Endothelial cell of umbilical vein (primary cell): ENCODE results near the gene EZR.

Experiments used
- CTCF ChIP-seq, 2 donors: IDR thresholded peaks; 1 replicate in 1 of 2; 2 replicates in 1 of 2; pipeline ENCODE4 v1.5.1; 2011; ENCODE audit warnings: low read length in 2 of 2, mild to moderate bottlenecking in 2 of 2, moderate library complexity in 2 of 2, control low read depth in 1 of 2, inconsistent platforms in 1 of 2, low read depth in 1 of 2; ENCODE audit not compliant: insufficient read depth in 1 of 2; ENCODE audit errors: extremely low read depth in 1 of 2
- EZH2 ChIP-seq: IDR thresholded peaks from 2 replicates; pipeline ENCODE4 v1.6.1; 2012; ENCODE audit warnings: borderline replicate concordance, low read depth, mild to moderate bottlenecking, moderate library complexity, low read length, inconsistent platforms; ENCODE audit not compliant: severe bottlenecking
- GATA2 ChIP-seq: IDR thresholded peaks from 2 replicates; pipeline ENCODE4 v1.7.0; 2011; ENCODE audit warnings: low read depth, mild to moderate bottlenecking, moderate library complexity, mixed read lengths, low read length; ENCODE audit not compliant: insufficient read length, insufficient read depth
- JUN ChIP-seq: IDR thresholded peaks from 2 replicates; pipeline ENCODE4 v1.6.1; 2011; ENCODE audit warnings: borderline replicate concordance, low read depth; ENCODE audit not compliant: insufficient read length, insufficient read depth
- MAX ChIP-seq: IDR thresholded peaks from 2 replicates; pipeline ENCODE4 v1.6.1; 2011; ENCODE audit not compliant: insufficient read depth, insufficient read length
- MYC ChIP-seq: IDR thresholded peaks from one replicate; pipeline ENCODE4 v1.6.1; 2011; ENCODE audit warnings: mild to moderate bottlenecking, low read depth, low read length
- POLR2A ChIP-seq: IDR thresholded peaks from 2 replicates; pipeline ENCODE4 v1.6.1; 2012; ENCODE audit warnings: low read depth, mild to moderate bottlenecking, control low read depth, low read length
- POLR2AphosphoS5 ChIP-seq: IDR thresholded peaks from 2 replicates; pipeline ENCODE4 v1.6.1; 2012; ENCODE audit warnings: low read depth, mild to moderate bottlenecking, control low read depth, low read length, moderate library complexity; ENCODE audit not compliant: insufficient read depth

- no peak for TF ChIP-seq CTCF (IDR thresholded peaks at IDR 0.05; ENCODE audit: extremely low read depth in 1 of 2, insufficient read depth in 1 of 2, low read depth in 1 of 2, low read length in 2 of 2)
- TF ChIP-seq EZH2 = no peak
- no peak for TF ChIP-seq POLR2A
- TF ChIP-seq POLR2AphosphoS5 = no peak
- no peak for TF ChIP-seq MYC
- TF ChIP-seq JUN = no peak
- TF ChIP-seq GATA2 = no peak
- no peak for TF ChIP-seq MAX
Observed at GRCh38 chr6:158722176-158722729, 96.9 kb downstream of the EZR start.
